ENCODE data around the gene GYS1. TPM values are rescaled to one million over a fixed set of nuclear protein-coding genes. Genes with fewer than 3 reads are reported as not detected.

GYS1 gene
- total RNA-seq, 1 experiment from 2014 or later = 31.7 TPM

GRCh38 chr19:48963371-48964204, 29.5 kb downstream of the GYS1 start:
- peak; percentile 76 for DNase-seq (ENCODE audit: low spot score)

- no peak for DNase-seq (ENCODE audit: low spot score)
Measured at GRCh38 chr19:48962849-48963165, 30.3 kb downstream of the GYS1 start.

GRCh38 chr19:48962029-48962848, 30.9 kb downstream of the GYS1 start:
- DNase-seq (ENCODE audit: low spot score) = peak; percentile 69

- DNase-seq (ENCODE audit: low spot score) = no peak
Measured at GRCh38 chr19:48961673-48962028, 31.5 kb downstream of the GYS1 start.

GRCh38 chr19:48961051-48961649, 32.0 kb downstream of the GYS1 start:
- DNase-seq (ENCODE audit: low spot score) = no peak

GRCh38 chr19:48959341-48960239, 33.5 kb downstream of the GYS1 start:
- no peak for DNase-seq (ENCODE audit: low spot score)

- DNase-seq (ENCODE audit: low spot score) = no peak
Measured at GRCh38 chr19:48958006-48958405, 35.1 kb downstream of the GYS1 start.

- DNase-seq (ENCODE audit: low spot score) = no peak
Measured at GRCh38 chr19:48955308-48955958, 37.7 kb downstream of the GYS1 start.

GRCh38 chr19:48954595-48955307, 38.4 kb downstream of the GYS1 start, which contains the start of gene BAX:
Gene BAX, plus strand, starts transcription at chr19:48954875. Its CDS starts 54 bp downstream, at chr19:48954929.
- DNase-seq (ENCODE audit: low spot score) = peak; percentile 99

- no peak for DNase-seq (ENCODE audit: low spot score)
Measured at GRCh38 chr19:48953990-48954594, 39.0 kb downstream of the GYS1 start.

- DNase-seq (ENCODE audit: low spot score) = no peak
Measured at GRCh38 chr19:48953141-48953540, 40.0 kb downstream of the GYS1 start.

GRCh38 chr19:48950830-48951519, 42.1 kb downstream of the GYS1 start:
- no peak for DNase-seq (ENCODE audit: low spot score)

GRCh38 chr19:48950159-48950558, 43.0 kb downstream of the GYS1 start:
- DNase-seq (ENCODE audit: low spot score) = no peak

GRCh38 chr19:48947258-48947542, 45.9 kb downstream of the GYS1 start:
- DNase-seq (ENCODE audit: low spot score) = no peak

- no peak for DNase-seq (ENCODE audit: low spot score)
Measured at GRCh38 chr19:48946463-48947257, 46.4 kb downstream of the GYS1 start.

- DNase-seq (ENCODE audit: low spot score) = no peak
Measured at GRCh38 chr19:48945817-48946216, 47.3 kb downstream of the GYS1 start.

GRCh38 chr19:48945415-48945814, 47.7 kb downstream of the GYS1 start:
- DNase-seq (ENCODE audit: low spot score) = no peak

GRCh38 chr19:48943081-48943480, 50.0 kb downstream of the GYS1 start:
- DNase-seq (ENCODE audit: low spot score) = no peak

GRCh38 chr19:48940902-48941301, 52.2 kb downstream of the GYS1 start:
- no peak for DNase-seq (ENCODE audit: low spot score)

All from H4 (cell line).